GM18870 (cell line): ENCODE results near the gene ATAT1.
"Not testable (repeated sequence)": the region's sequence is repeated elsewhere in the genome, so short reads cannot be mapped to it uniquely, and the experiment has no call there.

Source experiments
- ATAC-seq: cut with Tn5 transposase; IDR thresholded peaks from one replicate; pipeline ENCODE4 v1.9.1; 2021; ENCODE audit warnings: moderate library complexity; ENCODE audit not compliant: unreplicated experiment

Gene ATAT1

DNA sequence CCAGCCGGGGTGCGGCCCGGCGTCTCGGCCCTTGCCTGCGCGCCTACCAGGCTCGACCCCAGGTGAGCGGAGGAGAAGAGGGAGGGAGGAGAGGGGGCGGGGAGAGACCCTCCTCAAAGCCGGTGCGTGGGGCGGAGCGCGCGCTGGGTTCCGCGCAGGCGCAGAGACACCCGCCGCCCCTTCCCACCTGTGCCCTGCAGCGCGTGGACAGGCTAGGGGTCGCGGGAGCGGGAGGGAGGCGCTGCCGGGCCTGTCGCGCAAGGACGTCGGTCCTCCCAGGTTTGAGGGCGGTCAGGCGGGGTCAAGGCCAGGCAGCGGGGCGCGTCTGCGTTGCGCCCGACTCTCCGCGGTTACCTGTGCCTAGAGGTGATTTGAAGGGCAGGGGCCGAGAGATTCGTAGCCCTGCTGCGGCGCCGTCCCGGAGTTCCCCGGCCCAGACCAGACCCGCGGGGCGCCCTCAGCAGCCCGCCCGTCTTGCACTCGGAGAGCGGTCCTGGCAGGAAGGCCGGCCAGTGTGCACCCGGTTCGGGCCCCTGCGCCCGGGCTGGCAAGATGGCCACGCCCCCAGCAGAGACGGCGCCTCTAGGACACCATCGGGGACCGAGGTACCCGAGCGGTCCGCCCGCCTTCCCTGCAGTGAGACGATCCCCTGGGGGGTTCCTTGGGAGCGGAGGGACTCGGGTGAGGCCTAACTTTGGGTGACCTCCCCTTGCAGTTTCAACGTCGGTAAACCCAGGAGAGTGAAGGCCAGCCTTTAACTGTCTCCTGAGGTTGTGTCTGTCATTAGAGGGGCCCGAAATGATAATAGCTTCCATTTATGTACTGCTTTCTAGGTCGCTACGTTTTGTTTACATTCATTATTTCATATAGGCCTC lies 20.8 kb downstream of the ATAT1 start:
- no peak for ATAC-seq

DNA sequence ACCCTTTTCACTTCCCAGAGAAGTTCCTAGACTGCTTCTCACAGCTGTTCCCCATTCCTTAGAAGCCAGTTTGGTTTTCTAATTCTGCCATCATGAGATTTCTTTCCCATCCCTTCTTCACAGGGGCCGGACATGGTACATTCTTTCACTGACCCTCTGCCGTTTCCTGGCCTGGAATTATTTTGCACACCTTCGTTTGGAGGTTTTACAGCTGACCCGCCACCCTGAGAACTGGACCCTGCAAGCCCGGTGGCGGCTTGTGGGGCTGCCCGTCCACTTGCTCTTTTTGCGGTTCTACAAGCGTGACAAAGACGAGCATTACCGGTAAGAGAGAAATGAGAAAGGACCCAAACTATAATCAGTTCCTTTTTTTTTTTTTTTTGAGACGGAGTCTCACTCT lies 24.5 kb downstream of the ATAT1 start:
- ATAC-seq, result no peak

DNA sequence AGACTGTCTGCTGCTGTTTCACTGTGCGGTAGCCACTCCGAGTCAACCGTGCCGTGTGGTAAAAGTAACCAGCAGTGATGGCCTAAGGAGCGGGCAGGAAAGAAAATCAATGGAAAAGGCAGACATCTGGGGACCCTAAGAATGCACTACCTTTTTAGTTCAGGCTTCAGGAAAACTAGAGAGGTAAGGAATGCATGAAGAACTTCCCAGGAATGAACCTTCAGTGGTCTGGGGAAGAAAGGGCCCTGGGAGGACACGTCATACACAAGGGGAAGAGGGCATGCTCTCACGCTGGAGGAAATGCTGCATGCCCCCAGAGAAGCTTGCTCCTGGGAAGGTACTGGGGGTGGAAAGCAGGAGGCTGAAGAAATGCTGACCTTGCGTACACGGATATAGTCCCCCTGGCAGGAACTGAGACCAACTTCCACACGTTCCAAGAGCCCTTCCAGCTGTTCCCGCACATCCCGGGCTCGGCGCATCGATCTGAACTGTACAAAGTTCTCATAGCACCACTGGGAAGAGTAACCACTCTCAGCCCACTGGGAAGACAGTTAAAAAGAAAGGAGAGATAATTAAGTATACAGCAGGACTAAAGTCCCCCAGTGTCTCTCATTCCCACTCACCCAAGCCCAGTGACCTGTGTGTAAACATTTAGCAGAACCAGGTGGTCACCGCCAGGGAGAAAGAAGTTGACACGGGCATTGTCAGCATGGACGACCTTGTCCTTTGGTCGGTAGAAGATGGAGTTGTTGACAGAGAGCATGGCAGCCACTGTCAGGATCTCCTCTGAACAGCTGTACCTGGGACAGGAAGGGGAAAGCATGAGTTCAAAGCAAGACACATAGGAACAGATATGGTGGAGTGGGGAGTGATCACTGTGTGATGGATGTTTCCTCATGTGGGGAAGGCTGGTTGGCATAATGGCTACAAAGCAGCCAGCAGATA lies 28.4 kb downstream of the ATAT1 start:
- ATAC-seq, result no peak

DNA sequence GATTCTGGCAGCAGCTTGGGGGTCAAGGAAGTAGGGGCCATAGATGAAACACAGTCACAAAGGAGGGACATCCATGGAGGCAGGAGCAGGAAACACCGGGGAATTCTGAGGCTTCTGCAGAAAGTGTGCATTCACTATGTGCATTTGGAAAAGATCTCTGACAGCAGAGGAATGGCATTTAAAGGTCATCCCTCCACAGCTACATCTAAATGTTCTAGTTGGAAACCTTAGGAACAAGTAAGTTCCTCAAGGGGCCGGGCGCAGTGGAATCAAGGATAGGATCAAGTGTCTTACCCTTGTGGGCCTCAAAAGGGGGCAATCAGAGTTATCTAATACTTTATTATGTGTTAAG lies 29.0 kb downstream of the ATAT1 start:
- no peak for ATAC-seq

DNA sequence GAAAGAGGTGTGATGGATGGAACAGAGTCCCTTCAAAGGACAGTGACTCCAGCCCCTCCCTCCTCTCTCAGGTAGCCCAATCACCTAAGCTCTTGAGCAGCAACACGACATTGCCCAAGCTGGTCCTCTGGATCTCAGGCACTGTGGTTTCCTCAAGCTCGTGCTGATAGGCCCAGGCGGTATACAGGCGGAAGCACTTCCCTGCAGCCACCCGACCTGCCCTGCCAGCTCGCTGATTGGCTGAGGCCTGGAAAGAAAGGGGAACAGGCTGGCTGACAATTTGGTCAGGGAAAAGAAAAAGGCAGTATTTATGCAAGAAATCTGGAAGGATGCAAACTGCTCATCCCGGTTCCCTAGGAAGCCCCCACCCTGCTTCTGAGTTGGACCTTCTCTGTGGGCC lies 29.8 kb downstream of the ATAT1 start:
- ATAC-seq, result no peak

DNA sequence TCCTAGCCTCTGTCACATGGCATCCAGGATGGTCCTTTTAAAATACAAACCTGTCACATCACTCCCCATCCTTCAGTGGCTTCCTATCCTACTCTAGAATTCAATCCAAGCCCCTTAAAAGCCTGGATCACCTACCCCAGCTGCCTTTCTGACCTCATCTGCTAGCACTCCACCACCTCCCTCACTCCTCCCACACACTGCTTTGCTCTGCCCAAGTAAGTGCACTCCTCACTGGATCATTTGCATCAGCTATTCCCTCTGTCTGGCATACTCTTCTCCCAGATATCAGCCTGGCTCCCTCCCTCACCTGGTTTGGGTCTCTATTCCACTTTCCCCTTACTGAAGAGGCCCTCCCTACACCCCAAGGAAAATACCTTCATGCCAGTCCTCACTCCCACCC lies 30.8 kb downstream of the ATAT1 start:
- no peak for ATAC-seq

DNA sequence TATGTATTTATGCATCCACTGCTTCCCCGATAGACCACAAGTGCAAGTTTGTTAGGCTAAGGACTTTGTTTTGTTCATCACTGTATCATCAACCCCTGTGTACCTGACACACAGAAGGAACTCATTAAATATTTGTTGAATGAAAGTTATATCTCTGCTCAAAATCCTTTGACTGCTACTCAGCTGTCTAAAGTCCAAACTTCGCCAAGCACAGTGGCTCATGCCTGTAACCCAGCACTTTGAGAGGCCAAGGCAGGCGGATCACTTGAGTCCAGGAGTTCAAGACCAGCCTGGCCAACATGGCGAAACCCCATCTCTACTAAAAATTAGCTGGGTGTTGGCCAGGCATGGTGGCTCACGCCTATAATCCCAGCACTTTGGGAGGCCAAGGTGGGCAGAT lies 31.2 kb downstream of the ATAT1 start:
- not testable (repeated sequence) for ATAC-seq

DNA sequence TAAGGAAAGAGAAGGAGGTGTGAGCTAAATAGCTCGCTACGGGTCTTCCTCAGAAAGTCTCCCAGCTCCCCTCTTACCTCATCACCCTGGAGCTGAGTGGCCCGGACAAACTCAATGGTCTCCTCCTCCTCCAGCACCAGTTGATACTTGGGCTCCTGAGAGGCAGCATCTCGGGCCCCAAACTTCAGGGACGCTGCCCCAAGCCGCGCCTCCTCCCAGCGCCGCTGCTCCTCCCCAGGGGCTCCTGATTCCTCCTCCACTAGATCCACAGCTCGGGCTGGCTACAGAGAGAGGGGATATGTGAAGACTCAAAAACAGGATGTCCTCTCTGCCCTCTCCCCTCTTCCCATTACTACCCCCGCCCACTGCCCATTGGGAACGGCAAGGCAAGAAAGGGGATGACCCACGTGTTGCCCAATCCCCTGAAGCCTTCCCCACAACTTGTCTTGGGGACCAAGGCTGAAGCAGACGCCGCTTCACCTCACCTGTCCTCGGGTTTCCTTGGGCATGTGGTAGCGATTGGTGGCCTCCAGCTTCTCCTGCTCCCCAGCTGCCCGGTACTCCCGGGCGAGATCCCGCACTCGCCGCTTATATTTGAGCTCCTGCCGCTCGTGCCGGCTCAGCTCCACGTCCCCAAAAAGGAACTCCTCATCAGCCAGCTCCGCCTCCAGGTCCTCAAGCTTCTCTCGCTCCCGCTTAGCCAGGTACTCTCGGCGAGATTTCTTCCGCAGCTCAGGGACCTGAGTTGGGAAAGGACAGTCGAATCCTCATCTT lies 38.5 kb downstream of the ATAT1 start:
- no peak for ATAC-seq

DNA sequence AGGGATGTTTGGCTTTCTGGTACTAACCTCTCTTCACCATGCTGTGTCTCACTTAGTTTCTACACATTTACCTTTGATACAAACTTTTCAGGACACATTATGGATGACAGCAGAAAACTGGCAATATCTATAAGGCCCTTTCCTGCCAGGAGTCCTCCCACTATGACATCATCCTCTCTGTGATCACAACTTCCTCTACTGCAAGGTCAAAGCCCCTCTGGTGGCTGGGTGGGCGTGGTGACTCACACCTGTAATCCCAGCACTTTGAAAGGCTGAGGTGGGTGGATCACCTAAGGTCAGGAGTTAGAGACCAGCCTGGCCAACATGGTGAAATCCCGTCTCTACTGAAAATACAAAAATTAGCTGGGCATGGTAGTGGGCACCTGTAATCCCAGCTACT lies 39.6 kb downstream of the ATAT1 start:
- not testable (repeated sequence) for ATAC-seq

DNA sequence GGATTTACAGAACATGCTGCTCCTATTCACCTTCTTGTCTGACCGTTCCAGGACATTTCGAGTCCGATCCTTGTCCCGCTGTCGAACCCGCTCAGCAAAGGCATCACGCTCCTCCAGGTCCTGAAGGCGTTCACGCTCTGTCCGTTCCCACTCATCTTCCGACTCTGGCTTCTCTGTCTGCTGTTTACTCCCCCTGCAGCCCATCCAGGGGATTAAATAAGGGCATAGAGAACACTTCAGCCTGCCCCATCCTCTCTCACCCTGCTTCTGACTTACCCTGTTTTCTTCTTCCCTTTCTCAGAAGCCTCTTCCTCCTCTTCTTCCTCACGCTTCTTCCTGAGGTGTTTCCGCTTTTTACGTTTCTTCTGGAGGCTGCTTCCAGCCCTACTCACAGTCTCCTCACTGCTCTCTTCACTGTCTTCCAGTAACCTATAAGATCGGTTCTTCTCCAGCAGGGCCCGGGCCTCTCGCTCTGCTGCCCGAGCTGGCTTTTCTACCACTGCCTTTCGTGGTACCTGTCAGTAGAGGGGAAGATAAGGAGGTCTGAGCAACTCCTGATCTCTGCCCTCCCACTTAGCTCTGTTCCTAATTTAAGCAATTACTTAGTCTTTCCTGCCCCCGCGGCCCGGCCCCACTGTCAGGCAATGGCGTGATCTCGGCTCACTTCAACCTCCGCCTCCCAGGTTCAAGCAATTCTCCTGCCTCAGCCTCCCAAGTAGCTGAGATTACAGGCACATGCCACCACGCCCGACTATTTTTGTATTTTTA lies 44.3 kb downstream of the ATAT1 start:
- ATAC-seq, result no peak

DNA sequence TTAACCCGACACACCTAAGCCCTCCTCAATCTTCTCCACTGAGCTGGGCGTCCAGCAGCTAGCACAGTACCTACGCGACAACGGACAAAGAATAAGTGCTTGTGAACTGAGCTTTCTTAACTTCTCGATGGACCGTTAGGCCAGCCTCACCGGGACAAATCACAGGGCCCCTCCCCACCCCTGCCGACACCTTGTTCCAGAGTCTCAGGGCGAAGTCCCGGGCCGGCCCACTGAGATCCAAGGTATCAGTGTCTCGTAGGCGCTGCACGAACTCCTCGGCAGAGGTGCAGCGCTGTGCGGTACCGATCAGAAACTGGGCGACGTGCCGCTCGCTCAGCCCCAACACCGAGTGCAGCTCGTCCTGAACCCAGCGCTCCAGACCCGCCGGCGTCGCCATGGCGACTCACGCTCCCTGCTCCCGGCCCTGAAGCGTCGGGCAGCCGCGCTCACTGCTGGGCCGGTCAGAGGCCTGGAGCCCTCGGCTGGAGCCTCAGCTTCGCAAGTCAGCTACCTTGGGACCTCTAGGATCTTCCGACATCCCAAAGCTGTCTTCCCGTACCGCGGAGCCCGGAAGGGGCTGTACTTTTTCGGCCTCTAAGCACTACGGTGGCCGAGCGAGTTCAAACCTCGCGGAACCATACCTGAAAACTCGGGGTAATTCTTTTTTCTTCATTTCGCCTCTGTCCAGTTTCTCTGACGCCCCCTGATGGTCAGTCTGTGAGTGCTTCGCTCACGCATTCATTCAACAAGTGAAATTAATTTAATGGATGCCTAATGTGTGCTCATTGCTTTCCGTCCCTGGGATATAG lies 46.0 kb downstream of the ATAT1 start, which contains the start of gene DHX16:
Gene DHX16 (minus strand): TSS at position 562 of the 809 bp plus-strand sequence. CDS start 165 bp downstream, at position 397.
- ATAC-seq, result peak; percentile 65

DNA sequence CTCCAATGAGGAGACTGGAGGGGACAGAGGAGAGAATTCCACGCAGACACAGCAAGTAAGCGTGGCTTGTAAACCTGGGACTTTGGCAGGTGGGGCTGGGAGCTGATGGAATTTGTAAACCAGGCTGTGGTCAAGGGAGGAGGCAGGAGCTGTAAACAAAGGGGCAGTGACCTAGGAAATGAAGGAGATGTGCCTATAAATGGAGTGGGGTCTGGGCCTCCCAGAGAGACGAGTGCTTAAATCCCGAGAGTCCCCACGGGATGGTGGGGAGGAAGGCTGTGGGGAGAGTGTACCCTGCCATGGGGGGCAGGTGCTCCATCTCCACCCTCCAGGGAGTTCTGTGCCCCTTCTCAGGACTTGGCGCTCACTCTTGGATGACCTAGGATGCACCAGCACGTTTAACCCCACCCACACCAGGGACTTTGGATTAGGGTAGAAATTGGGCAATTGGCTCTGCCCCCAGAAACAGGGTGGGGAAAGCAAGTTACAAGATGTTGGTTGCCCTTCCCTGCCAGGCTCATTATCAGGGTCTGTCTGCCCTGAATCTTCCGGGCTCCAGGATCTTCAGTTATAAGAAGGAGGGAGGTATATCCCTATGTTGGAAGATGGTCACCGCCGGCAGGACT lies 50.1 kb downstream of the ATAT1 start:
- ATAC-seq, result no peak

DNA sequence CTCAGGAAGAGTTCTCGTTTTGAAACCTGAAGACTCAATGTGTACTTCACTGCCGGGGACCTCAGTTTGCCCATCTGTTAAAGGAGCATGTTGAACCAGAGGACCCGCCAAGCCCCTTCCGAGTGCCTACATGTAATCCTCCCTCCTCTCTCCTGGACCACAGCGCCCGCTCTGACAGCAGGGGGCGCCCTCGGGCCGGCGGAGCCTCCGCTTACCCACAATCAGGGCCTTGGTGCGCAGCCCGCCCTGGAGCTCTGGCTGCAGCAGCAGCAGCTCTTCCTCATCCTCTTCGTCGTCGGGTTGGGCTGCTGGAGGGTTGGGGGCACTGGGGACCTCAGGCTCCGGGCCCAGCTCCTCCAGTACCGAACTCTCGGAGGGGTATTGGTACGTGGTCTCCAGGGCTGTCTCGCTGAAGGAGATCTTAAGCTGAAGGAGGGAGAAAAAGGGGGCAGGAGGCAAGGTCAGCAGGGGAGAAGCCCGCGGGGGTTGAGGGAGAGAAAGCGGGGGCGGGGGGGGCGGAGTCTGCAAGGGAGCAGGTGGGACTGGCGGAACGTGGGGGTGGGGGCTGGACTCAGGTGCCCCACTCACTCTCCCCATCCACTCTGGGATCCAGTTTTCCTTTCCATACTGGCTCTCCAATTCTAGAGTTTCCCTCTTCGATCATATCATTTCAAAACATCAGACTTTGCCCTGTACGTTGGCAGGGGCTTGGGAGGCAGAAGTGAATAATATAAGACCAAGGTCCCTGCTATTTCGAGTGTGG lies 52.5 kb downstream of the ATAT1 start:
- ATAC-seq, result peak; percentile 34

DNA sequence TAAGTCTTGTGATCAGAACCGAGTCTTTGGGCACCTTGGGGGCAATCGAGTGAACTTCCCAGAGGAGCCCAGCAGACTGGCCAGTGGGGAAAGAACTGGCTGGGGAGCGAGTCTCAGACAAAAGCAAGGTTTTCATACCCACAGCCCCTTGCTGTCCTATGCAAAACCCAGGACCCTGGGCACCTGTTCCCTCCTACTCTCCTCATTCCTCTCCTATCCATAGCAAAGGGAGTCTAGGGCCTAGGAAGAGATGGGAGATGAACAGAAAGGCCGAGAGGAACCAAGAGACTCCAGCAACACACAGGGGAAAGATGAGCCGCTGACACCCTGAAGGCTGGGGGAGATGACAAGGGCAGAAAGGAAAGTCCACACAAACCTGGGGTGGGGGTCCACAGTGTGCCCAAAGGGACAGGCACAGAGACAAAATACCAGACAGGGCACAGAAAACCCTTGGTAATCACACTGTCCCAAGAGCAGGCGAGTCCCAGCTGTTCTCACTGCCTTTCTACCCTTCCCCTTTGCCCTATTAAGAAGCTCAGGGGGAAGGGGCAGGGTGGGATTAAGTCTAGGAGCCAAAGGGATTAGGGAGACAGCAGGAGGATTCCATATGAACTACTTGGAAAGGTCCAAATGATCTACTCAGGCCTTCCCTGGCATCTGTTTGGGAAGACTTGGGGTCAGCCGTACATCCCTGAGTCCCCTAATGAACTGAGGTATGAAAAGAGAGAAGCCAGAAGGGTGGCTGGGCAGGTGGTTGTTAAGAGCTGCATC lies 53.3 kb downstream of the ATAT1 start:
- ATAC-seq, result no peak

DNA sequence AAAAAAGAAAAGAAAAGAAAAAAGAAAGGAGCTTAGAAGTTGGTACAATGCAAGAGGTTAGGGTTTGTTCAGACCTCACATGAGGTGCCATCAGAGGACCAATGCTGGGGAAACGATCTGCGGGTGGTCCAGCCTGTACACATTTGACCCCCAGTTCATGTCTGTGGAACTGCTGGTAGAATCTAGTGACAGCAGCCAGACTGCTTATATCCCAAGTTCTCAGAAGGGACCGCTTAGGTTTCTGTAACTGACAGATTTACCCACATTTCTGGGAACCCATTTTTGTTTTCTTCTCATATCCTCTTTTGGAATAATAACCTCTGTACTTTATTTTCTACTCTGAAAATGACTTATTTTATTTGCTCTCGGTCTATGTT lies 55.1 kb downstream of the ATAT1 start:
- no peak for ATAC-seq

DNA sequence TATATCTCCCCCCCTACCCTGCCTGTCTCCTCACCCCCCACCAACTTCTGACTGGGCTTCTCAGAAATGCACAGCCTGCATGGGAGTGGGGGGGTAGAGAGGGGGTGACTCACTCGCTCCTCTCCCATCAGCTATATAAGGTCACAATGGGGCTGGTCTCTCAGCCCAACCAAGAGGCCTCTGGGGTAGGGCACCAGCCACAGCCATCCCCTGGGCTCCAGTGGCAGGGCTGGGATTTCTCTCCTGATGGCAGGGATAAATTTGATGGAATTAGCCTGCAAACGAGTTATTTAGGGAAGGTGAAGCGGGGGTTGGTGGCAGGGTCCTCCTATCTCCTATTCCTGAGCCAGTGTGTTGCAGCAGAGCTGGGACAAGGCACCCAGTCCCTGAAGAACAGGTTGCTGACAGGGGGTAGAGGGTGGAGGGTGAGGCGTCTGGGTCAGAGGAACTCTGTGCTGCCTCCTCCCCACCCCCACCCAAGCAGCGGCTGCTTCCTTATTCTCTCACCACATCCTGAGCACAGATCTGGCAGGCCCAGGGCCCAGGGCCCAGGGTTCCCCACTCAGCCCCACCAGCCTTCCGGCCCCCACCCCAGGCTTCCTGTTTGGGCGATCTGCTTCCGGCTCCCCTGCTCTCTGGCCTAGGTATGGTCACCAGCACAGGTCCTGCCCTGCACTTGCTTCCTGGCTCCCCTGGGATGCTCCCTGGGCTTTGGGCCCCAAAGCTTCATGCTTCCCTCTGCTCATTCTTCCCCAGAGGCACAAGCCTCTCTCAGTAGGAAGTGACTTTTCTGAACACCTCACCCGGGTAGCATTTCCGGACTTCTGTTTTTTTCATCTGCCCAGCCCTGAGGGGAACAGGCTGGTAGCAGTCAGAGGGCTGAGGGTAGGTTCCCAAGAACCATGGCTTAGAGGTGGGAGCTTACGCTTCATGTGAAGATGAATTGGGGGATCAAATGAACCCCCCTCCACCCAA lies 55.8 kb downstream of the ATAT1 start:
- ATAC-seq, result no peak
